ENCODE data around the gene MOB1B.
"Not testable (repeated sequence)": the region's sequence is repeated elsewhere in the genome, so short reads cannot be mapped to it uniquely, and the experiment has no call there.

The MOB1B gene

DNA sequence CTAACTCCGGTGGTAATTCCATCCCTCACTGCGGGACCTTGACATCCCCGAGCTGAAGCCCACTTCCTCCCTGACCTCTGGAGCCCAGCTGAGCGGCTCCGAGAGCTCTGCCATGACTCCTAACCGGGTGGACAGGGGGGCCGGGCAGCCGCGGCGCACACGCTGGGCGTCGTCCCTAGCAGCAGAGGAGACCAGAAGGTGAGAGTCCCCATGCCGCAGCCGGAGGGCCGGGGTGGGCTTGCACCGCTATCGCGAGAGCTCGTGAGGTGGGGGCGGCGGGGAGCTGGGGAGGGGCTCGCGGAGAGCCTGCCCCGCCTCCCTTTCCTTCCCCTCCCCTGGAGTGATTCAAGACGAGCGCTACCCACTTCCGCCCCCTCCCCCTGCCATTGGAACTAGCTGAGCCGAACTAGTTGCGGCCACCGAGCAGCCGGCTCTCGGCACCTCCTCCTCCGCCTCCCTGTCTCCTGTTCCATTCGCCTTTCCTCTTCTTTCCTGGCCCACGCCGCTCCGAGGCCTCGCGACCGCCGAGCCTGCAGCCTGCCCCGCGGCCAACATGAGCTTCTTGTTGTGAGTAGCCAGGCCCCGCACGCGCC, at the start of gene MOB1B:
MOB1B (plus strand) TSS at position 386 of the 593 bp plus-strand sequence; CDS start at position 554, 168 bp downstream.
- DNase-seq (ENCODE audit: low read depth, low spot score): peak; percentile 95

- peak; percentile 48 for DNase-seq (ENCODE audit: low read depth, low spot score)
Measured at GRCh38 chr4:70855464-70855863, 46.7 kb upstream of the MOB1B start.

DNA sequence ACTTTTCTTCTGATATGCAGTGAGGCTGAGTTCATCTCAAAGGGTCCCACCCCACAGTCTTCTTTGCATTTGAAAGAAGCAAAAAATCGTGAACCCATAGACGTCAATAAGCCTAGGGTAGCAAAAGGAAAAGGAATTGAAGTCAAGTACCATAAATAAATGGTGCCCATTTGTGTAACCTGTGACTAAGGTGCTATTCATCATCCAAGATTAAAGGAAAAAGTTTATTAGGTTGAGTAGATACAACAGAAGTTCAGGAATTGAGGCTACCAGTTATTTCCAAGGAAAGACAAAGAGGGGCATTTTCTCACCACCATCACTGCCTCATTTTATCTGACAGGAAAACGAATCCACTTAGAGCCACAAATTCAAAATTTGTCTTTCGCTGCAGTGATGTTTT, 43.7 kb upstream of the MOB1B start:
- DNase-seq (ENCODE audit: low read depth, low spot score): no peak

- no peak for DNase-seq (ENCODE audit: low read depth, low spot score)
Measured at GRCh38 chr4:70859066-70859465, 43.1 kb upstream of the MOB1B start.

GRCh38 chr4:70863099-70863790, 38.9 kb upstream of the MOB1B start:
- no peak for DNase-seq (ENCODE audit: low read depth, low spot score)

- DNase-seq (ENCODE audit: low read depth, low spot score): no peak
Measured at GRCh38 chr4:70868778-70869177, 33.4 kb upstream of the MOB1B start.

GRCh38 chr4:70873216-70873615, 29.0 kb upstream of the MOB1B start:
- no peak for DNase-seq (ENCODE audit: low read depth, low spot score)

GRCh38 chr4:70874268-70875156, 27.7 kb upstream of the MOB1B start:
- DNase-seq (ENCODE audit: low read depth, low spot score): no peak

DNA sequence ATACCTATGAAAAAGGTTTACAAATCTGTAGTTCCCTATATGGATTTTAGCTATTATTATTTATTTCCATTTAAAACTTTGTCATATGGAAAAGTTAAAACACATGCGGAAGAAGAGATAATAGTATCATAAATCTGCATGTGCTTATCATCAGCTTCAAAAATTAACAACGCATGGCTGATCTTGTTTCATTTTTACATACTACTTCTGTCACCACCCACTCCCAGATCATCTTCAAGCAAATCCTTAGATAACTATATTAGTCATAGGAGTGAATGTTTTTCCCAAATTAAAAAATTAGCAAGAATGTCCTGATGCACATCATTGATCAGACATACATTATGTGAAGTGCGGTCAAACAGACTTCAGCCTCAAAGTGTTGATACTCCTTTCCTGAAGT, 24.6 kb upstream of the MOB1B start:
- DNase-seq (ENCODE audit: low read depth, low spot score): no peak

DNA sequence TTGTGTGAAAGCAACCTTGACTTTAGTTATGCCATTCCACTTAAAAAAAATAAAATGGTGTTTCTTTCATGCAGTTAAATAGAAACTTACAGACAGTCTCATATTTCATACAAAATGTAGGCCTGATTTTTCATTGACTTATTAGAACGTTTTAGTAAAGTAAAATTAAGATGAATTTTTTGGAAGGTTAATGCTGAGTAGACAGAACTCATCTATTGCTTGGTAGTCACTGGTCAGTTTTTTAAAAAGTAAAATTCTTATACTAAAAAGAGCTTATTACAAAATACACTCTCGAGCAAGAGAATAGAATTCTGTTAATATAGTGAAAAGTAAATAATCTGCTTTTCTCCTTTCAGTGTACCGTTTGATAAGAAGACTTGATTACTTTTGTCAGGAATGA, 21.4 kb upstream of the MOB1B start:
- DNase-seq (ENCODE audit: low read depth, low spot score): no peak

- no peak for DNase-seq (ENCODE audit: low read depth, low spot score)
Measured at GRCh38 chr4:70885174-70885573, 17.0 kb upstream of the MOB1B start.

- DNase-seq (ENCODE audit: low read depth, low spot score): no peak
Measured at GRCh38 chr4:70892086-70892769, 9.9 kb upstream of the MOB1B start.

GRCh38 chr4:70893790-70894189, 8.4 kb upstream of the MOB1B start:
- no peak for DNase-seq (ENCODE audit: low read depth, low spot score)

GRCh38 chr4:70895405-70895804, 6.8 kb upstream of the MOB1B start:
- peak; percentile 90 for DNase-seq (ENCODE audit: low read depth, low spot score)

- peak; percentile 15 for DNase-seq (ENCODE audit: low read depth, low spot score)
Measured at GRCh38 chr4:70895811-70896491, 6.2 kb upstream of the MOB1B start.

DNA sequence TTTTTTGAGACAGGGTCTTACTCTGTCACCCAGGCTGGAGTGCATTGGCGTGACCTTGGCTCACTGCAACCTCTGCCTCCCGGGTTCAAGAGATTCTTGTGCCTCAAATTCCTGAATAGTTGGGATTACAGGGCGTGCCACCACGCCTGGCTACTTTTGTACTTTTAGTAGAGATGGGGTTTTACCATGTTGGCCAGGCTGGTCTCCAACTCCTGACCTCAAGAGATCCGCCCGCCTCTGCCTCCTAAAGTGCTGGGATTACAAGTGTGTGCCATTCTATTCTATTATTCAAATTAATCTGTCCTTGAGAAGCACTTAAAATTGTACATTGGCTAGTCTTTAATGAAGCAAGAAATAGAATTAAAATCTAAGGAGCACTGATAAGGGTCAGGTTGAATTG, 3.6 kb upstream of the MOB1B start:
- not testable (repeated sequence) for DNase-seq (ENCODE audit: low read depth, low spot score)

DNA sequence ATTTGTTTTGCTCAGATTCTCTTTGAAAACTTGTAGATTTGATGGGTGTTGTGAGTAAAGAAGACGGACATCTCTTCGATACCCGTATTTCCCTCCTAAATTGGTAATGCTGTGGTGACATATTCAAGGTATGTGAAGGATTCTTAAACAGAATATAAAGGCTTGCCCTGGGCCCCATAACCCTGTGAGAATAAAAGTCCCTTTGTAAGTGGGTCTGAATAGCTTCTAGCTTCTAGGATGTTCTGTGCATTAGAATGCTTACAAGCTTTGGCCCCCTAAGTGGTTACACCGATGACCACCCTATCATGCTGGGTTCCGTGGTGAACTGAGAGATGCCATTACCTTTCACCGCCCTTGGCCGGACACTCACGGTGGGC, 574 bp upstream of the MOB1B start:
- DNase-seq (ENCODE audit: low read depth, low spot score): no peak

DNA sequence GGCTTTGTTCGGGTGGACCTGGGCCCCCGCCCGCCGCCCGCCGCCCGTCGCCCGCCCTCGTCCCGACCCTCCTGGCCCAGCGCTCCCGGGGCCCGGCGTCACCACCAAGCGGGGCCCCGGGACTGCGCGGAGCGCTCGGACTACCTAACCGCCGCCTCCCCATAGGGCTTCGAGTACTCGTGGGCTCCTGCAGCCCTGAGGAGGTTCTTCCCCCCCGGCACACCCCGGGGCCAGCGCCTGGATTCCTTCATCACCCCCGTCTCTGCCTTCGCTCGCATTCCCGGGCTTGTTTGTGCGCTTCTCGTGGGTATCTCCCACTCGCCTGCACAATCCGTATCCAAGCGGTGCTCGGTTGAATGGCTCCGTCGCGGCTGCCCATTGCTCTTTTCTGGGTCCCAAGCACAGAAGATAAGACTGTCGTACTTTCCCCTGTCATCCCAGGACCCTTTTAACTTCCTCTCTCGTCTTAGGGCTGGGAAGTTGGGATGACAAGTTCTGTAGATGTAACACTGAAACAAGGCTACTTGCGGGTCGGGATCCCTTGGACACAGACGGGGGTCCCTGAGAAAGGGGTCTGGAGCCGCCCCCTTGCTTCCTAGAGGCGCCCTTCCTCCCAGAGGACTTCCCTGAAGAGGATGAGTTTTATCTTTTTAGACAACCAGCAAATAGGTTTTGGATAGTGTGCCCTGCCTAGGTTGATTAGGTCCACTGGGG, 565 bp downstream of the MOB1B start:
- peak; percentile 71 for DNase-seq (ENCODE audit: low read depth, low spot score)

DNA sequence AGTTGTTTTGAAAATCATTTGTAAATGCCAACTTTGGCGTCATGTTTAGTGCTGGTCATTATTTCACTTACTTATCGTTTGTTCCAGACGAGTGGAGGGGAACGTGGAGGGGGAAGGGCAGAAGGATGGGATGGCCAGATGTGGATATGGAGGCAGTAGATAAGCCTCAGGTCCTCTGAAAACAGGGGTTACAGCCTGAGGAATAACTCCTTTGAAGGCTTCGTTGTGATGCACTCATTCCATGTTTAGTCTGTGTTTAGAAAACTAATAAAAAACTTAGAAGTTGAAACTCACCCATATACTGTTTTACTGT, 1.1 kb downstream of the MOB1B start:
- DNase-seq (ENCODE audit: low read depth, low spot score): peak; percentile 40

GRCh38 chr4:70908993-70909556, 6.9 kb downstream of the MOB1B start:
- DNase-seq (ENCODE audit: low read depth, low spot score): no peak

DNA sequence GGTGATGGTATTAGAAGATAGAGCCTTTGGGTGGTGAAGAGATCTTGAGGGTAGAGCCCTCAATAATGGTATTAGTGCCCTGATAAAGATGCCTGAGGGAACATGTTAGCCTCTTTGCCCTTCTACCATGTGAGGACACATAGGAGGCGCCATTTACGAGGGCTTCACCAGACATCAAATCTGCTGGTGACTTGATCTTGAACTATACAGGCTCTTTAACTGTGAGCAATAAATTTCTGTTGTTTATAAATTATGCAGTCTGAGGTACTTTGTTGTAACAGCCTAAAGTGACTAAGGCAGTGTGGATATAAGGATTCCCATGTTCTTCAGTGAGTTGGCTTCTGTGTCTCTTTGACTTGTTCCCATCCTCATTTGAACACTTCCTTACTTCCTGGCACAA, 11.8 kb downstream of the MOB1B start:
- DNase-seq (ENCODE audit: low read depth, low spot score): no peak

Measured in astrocyte of the hippocampus (primary cell).